Heart right ventricle (tissue), 16 donors: ENCODE data around the gene AMDHD2. TPM values are rescaled to one million over a fixed set of nuclear protein-coding genes. Genes with fewer than 3 reads are reported as not detected.
A peak's percentile ranks its signal among the peaks of the same experiment; 100 is the strongest.

Source experiments
- ATAC-seq, 8 donors: fragments of 200-7000 bp; cut with Tn5 transposase; one replicate each; pipeline ENCODE4 v1.9.1; 2020; ENCODE audit warnings: mild to moderate bottlenecking in 8 of 8, moderate library complexity in 8 of 8, moderate number of reproducible peaks in 1 of 8
- DNase-seq, 2 donors: peaks; one replicate each; pipeline ENCODE4 v3.0.0-alpha.2; 2020
- H3K27ac ChIP-seq, 10 donors: fragments of 200-600 bp; sonication (generic) in 2 of 10; one replicate each; pipeline versions ENCODE4 v1.5.0 to v1.8.0; 2020 to 2022; ENCODE audit warnings: mild to moderate bottlenecking in 3 of 10
- H3K27me3 ChIP-seq, 7 donors: fragments of 200-600 bp; one replicate each; pipeline ENCODE4 v1.8.0; 2021 to 2022; ENCODE audit warnings: mild to moderate bottlenecking in 2 of 7
- H3K36me3 ChIP-seq, 9 donors: fragments of 200-600 bp; sonication (generic) in 1 of 9; one replicate each; pipeline versions ENCODE4 v1.5.0 to v1.8.0; 2020 to 2022; ENCODE audit warnings: mild to moderate bottlenecking in 2 of 9
- H3K4me1 ChIP-seq, 9 donors: fragments of 200-600 bp; sonication (generic) in 1 of 9; one replicate each; pipeline versions ENCODE4 v1.5.0 to v1.8.0; 2020 to 2022; ENCODE audit warnings: mild to moderate bottlenecking in 4 of 9
- H3K4me3 ChIP-seq, 10 donors: fragments of 200-600 bp; sonication (generic) in 2 of 10; one replicate each; pipeline versions ENCODE4 v1.5.0 to v1.8.0; 2020 to 2022; ENCODE audit warnings: mild to moderate bottlenecking in 7 of 10, moderate library complexity in 2 of 10
- H3K9me3 ChIP-seq, 11 donors: fragments of 200-600 bp in 10 of 11; sonication (generic) in 2 of 11; one replicate each; pipeline versions ENCODE4 v1.5.0 to v1.8.0; 2013 to 2022; ENCODE audit warnings: mild to moderate bottlenecking in 2 of 11, control low read depth in 1 of 11, moderate library complexity in 1 of 11
- WGBS, 2 donors: extraction: QIAGEN DNeasy Blood & Tissue Kit; methylation state at CpG; one replicate each; pipeline ENCODE4 v1.1.7; 2013; ENCODE audit warnings: inconsistent platforms in 1 of 2; 5-methylcytosine and 5-hydroxymethylcytosine counted together
- intact Hi-C, 10 donors: fragments of 100-400 bp; cut with DNase I; formaldehyde crosslinking; loops; one replicate each; pipeline versions ENCODE4 v1.11.1 to v1.14.2; 2022
- polyA plus RNA-seq, 2 donors: library from polyadenylated mRNA; stranded (reverse); fragments of 200-250 nt; gene quantifications; one replicate each; pipeline ENCODE4 v1.2.3, GENCODE V29; 2013
- total RNA-seq, 10 donors: library from RNA; stranded (reverse); fragmentation: NEBNext Ultra II Directional in 3 of 10; extraction: Animal tissue kit (Norgen Biotek cat#: 25700) in 3 of 10; gene quantifications; one replicate each; pipeline versions ENCODE4 v1.2.1 to v1.2.4, GENCODE V29; 2021 to 2023
- TF ChIP-seq, protein P1 (sequence below), 9 donors: fragments of 200-600 bp; sonication (generic) in 2 of 9; IDR thresholded peaks; one replicate each; pipeline versions ENCODE4 v1.5.0 to v1.8.0; 2021 to 2022; ENCODE audit warnings: antibody characterized with exemption in 9 of 9, mild to moderate bottlenecking in 5 of 9, moderate library complexity in 1 of 9
- donor health status: Arrhythmogenic right ventricular cardiomyopathy.
- donor health status: ischemic (EF 13 %, LVEDD 7.1; RV severe dilation, severe dysfunction).
- donor health status: healthy with polysubstance abuse.
- donor health status: DM: no; HTN: yes; CAD: no.
- donor health status: DM: no; HTN: no; CAD: no.
- donor health status: ischemic (EF 25% LVEDD 6.9; RV normal size, moderate dysfunction).
- donor health status: ischemic (EF 25% LVEDD 5.7; RV mildly dilated, moderate dysfunction).
- donor health status: healthy.
- donor health status: DM: yes; HTN: yes; CAD: no.
- donor health status: Ischemic cardiomyopathy.
- donor health status: ischemic (EF 35%, LVEDD 5.7; RV mildly dilated, moderate dysfunction).
- donor health status: nonischemic (EF 11% LVEDD 7.7; RV severe dilation, severe dysfunction).
- donor health status: DM: yes; HTN: yes; CAD: no.
- donor health status: PGD.
- donor health status: ischemic (EF 29% LVEDD 5.4; RV normal size, mild dysfunction).
- donor health status: nonischemic (EF 23%, LVEDD 6.1; RV moderate dilation, normal function).

AMDHD2 gene
- total and polyA plus RNA-seq, 12 donors, result 7.1 to 20.8 (median 10.4) TPM

DNA sequence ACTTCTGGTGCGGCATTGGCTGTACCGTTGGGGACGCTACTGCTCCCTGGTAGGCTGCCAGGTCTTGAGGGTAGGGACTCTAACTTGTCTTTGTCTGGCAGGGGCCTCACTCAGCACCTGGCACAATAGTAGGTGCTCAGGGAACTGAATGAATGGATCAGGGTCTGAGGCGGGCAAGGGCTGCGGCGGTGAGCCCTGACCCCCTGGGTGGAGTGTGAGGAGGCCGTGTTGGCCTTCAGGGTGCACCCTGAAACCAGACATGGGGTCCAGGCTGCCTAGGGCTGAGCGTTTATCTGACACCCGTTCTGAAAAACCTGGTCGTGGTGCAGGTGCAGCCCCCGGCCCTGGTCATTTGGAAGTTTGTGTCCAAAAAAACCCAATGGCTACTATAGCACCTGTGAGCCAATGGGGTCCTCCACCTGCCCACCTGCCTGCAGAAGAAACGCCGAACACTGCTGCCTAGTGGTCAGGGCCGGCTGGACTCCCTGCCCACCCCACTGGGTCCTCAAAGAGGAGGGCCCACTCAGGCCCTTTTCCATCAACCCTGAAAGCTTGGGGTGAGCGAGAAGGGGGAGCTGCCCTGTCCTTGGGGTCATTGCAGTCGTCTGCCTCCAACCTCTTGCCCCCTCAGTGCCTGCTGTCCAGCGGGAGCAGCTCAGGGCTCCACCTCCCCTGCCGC, 11.3 kb upstream of the AMDHD2 start:
- TF ChIP-seq, protein P1, sequence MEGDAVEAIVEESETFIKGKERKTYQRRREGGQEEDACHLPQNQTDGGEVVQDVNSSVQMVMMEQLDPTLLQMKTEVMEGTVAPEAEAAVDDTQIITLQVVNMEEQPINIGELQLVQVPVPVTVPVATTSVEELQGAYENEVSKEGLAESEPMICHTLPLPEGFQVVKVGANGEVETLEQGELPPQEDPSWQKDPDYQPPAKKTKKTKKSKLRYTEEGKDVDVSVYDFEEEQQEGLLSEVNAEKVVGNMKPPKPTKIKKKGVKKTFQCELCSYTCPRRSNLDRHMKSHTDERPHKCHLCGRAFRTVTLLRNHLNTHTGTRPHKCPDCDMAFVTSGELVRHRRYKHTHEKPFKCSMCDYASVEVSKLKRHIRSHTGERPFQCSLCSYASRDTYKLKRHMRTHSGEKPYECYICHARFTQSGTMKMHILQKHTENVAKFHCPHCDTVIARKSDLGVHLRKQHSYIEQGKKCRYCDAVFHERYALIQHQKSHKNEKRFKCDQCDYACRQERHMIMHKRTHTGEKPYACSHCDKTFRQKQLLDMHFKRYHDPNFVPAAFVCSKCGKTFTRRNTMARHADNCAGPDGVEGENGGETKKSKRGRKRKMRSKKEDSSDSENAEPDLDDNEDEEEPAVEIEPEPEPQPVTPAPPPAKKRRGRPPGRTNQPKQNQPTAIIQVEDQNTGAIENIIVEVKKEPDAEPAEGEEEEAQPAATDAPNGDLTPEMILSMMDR (IDR thresholded peaks at IDR 0.05), result no peak
- H3K4me1 ChIP-seq, result peaks cover 0 to 61% (median 14%) of the 10 kb centered on the region in 9 donors
- H3K27ac ChIP-seq, result peak overlapping the region in 1 of 10 donors; percentile 88
- H3K4me3 ChIP-seq, result no peak overlapping the region
- H3K27me3 ChIP-seq, result no peaks in the 10 kb centered on the region
- intact Hi-C loops, result loop anchor here in 3 of 10 donors (10.0 kb wide), 4 partner anchors 74 to 354 kb away; partner anchors contain the start of genes CASKIN1 (in 1 of the 3), CCNF (in 1 of the 3) and TRAF7 (in 1 of the 3)
- WGBS, 2 donors, result 91% methylated on average over 18 of the region's 18 CpGs
- H3K36me3 ChIP-seq, result no peaks in the 10 kb centered on the region
- DNase-seq (no peak), ATAC-seq (no peak)
- no peaks in the 10 kb centered on the region for H3K9me3 ChIP-seq

DNA sequence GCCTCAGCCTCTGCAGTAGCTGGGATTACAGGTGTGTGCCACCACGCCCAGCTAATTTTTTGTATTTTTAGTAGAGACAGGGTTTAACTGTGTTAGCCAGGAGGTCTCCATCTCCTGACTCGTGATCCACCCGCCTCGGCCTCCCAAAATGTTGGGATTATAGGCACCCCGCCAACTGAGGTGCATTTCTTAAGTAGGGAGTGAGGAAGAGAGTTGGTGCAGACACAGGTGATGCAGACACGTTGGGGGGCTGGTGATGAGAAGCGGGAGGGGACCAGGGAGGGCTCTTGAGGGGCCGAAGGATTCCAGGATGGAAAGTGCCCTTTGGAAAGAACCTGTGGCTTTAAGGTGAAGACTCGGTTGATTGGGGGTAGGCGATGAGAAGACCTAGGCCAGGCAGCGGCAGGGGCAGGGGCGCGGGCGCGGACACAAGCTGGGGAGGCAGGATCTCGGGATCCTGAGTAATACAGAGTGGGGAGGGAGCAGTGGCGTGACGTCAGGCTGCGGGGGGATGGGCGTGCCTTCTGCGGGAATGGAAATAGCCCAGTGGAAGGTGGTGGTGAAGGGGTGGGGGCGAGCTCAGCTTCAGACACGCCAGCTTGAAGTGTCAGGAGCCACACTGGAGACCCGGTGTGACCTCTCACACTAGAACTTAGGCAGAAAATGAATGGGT, 8.9 kb upstream of the AMDHD2 start:
- Histone ChIP-seq H3K4me3 (no peak overlapping the region), H3K27me3 (no peaks in the 10 kb centered on the region), H3K27ac (no peak overlapping the region), H3K4me1 (peaks cover 14 to 78% (median 27%) of the 10 kb centered on the region in 9 donors), H3K36me3 (no peaks in the 10 kb centered on the region), H3K9me3 (no peaks in the 10 kb centered on the region)
- ATAC-seq, result peak in 1 of 8 donors; percentile 8
- DNase-seq, result peak; percentile 67 to 70
- intact Hi-C loops, result no loop called here
- 46 to 51% methylated on average over 24 of the region's 24 CpGs for WGBS, 2 donors
- TF ChIP-seq, protein P1 (IDR thresholded peaks at IDR 0.05), result no peak

DNA sequence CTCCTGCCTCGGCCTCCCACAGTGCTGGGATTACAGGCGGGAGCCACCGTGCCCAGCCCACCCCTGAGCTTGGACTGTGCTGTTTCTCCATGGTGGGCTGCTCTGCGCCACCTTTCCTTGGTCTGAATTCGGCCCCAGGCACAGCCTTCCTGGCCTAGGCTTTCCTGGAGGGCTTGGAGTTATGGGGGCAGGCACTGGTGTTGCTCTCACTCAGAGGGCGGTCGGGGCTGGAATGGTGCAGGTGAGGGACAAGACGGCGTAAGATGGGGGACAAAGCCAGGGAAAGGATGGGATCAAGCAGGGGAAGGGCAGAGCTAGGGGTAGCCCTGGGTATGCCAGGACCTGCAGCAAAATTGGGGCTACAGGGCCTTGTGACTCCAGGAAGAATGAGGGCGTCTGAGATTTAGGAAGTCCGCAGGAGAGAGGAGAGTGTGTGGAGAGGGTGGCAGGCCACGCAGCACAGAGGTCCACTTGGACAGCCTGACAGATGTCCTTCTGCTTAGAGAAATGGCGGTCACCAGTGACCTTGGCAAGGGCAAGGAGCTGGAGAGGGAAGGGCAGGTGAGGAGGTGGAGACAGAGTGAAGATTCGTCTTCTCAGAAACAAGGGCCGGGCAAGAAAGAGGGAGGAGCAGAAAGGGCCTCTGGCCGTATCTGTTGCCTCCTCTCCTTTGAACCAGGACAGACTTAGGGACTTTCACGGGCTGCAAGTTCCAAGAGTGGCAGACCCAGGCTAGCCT, 8.0 kb upstream of the AMDHD2 start:
- Histone ChIP-seq H3K27me3 (no peaks in the 10 kb centered on the region), H3K4me1 (peaks cover 23 to 79% (median 36%) of the 10 kb centered on the region in 9 donors), H3K9me3 (no peaks in the 10 kb centered on the region), H3K27ac (peak overlapping the region in 4 of 10 donors; percentile 4 to 99 (median 98)), H3K4me3 (no peak overlapping the region), H3K36me3 (no peaks in the 10 kb centered on the region)
- intact Hi-C loops, result no loop called here
- ATAC-seq (no peak), DNase-seq (no peak)
- 91 to 94% methylated on average over 17 of the region's 17 CpGs for WGBS, 2 donors
- TF ChIP-seq, protein P1 (IDR thresholded peaks at IDR 0.05), result no peak

DNA sequence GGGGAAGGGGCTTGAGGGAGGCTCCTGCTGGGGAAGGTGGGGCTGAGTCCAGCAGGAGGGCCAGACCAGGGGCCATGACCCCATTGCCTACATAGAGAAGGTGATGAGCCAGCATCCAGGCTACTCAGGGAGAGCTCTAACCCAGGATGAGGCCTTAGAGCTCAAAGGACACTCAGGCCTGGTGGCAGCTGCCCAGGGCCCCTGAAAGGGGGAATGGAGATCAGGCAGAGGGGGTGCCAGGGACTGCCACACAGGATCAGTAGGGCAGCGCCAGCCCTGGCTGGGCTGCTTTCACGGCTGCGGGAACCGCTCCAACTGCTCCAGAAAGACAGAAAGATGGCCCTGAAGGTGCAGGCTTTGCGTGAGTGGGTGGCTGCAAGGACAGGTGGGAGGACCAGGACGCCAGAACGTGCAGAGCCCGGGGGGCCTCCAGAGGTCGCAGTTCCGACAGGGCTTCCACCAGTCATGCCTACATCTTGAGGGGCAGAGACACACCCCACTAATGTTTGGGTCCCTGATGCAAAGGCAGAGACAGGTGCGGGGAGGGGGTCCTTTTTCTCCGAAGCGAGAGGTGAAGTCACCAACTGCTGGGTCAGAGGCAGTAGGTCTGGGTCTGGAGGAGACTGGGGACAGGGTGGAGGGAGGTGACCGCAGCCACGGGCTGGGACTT, 7.3 kb upstream of the AMDHD2 start:
- H3K9me3 ChIP-seq, result no peaks in the 10 kb centered on the region
- peaks cover 28 to 80% (median 43%) of the 10 kb centered on the region in 9 donors for H3K4me1 ChIP-seq
- 44% methylated on average over 15 of the region's 15 CpGs for WGBS, 2 donors
- H3K36me3 ChIP-seq, result no peaks in the 10 kb centered on the region
- TF ChIP-seq, protein P1 (IDR thresholded peaks at IDR 0.05), result peak in 1 of 9 donors; percentile 9
- no peaks in the 10 kb centered on the region for H3K27me3 ChIP-seq
- ATAC-seq (peak in 4 of 8 donors; percentile 0 to 6 (median 1)), DNase-seq (no peak)
- H3K27ac ChIP-seq, result peak overlapping the region in 9 of 10 donors; percentile 84 to 99 (median 97)
- intact Hi-C loops, result no loop called here
- peak overlapping the region in 9 of 10 donors; percentile 91 to 100 (median 97) for H3K4me3 ChIP-seq
